ENCODE data around the gene MBNL2.

DNA sequence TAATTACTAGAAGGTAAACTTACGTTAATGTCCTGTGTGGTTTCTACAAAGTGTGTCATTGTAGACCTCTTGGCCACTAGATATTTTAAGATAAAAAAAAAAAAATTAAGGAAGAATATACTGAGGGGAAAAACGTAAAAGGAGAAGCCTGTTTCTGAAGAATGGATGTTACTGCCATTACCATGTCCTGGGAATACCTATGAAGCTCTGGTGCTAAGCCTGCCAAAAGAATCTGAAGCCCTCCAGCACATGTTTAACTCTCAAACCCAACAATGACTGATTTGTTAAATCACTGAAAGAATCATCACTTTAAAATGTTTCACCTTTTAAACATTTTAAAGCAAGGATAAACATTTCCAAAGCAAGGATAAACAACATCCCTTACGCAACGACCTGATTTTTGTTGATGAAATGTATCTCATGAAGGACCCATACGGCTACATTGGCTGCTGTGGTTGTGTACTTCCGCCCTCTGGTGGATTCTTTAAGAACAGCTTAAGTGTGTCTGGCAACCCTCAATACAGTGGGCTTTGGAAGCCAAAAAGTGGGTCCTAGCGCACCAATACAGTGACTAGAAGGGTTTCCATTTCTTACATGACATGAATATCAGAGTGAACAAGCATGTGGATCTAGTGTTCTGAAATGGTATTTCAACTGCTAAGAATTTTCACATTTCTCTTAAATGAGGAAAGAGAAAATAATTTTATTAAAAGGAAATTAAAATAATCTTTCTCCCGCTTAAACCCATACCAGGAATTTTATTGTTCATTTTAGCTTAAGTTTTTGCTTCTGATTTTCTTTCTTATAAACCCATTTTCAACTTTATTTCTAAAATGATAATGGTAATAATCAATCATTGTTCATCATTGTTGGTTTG lies 137.3 kb downstream of the MBNL2 start:
- TF ChIP-seq, protein P1, sequence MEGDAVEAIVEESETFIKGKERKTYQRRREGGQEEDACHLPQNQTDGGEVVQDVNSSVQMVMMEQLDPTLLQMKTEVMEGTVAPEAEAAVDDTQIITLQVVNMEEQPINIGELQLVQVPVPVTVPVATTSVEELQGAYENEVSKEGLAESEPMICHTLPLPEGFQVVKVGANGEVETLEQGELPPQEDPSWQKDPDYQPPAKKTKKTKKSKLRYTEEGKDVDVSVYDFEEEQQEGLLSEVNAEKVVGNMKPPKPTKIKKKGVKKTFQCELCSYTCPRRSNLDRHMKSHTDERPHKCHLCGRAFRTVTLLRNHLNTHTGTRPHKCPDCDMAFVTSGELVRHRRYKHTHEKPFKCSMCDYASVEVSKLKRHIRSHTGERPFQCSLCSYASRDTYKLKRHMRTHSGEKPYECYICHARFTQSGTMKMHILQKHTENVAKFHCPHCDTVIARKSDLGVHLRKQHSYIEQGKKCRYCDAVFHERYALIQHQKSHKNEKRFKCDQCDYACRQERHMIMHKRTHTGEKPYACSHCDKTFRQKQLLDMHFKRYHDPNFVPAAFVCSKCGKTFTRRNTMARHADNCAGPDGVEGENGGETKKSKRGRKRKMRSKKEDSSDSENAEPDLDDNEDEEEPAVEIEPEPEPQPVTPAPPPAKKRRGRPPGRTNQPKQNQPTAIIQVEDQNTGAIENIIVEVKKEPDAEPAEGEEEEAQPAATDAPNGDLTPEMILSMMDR (IDR thresholded peaks at IDR 0.05) = peak; percentile 85 to 90 (median 86)
- TF ChIP-seq POLR2A (IDR thresholded peaks at IDR 0.05) = no peak

Measured in uterus (tissue), 2 donors.